WTC11 (cell line): ENCODE results near the gene TAOK2. TPM values are rescaled to one million over a fixed set of nuclear protein-coding genes. Genes with fewer than 3 reads are reported as not detected.
"Not testable (repeated sequence)": the region's sequence is repeated elsewhere in the genome, so short reads cannot be mapped to it uniquely, and the experiment has no call there.

Experiments used
- ATAC-seq: fragments of 200-7000 bp; cut with Tn5 transposase; 2 replicates; pipeline ENCODE4 v1.10.0; 2021; ENCODE audit warnings: mild to moderate bottlenecking, moderate library complexity
- CTCF ChIA-PET: fragments of 300-600 bp; sonication (Branson Sonifier 250); formaldehyde crosslinking; loops from one replicate; lab custom pipeline; 2021; ENCODE audit warnings: antibody characterized with exemption; lab: Charles Lee
- POLR2A ChIA-PET: fragments of 350-600 bp; sonication (Branson Sonifier 250); formaldehyde crosslinking; loops from one replicate; lab custom pipeline; 2021; ENCODE audit warnings: antibody characterized with exemption; lab: Charles Lee
- DNase-seq: peaks from one replicate; pipeline ENCODE4 v3.0.0; 2021; ENCODE audit warnings: low spot score
- H3K27ac Mint-ChIP-seq: 2 replicates; pipeline ENCODE4 v1.8.0; 2021; ENCODE audit warnings: mixed read lengths
- H3K27me3 Mint-ChIP-seq: 2 replicates; pipeline ENCODE4 v1.8.0; 2021; ENCODE audit warnings: low read depth, mild to moderate bottlenecking, moderate library complexity, mixed read lengths
- H3K36me3 Mint-ChIP-seq: 2 replicates; pipeline ENCODE4 v1.8.0; 2021; ENCODE audit warnings: mixed read lengths
- H3K4me1 Mint-ChIP-seq: 2 replicates; pipeline ENCODE4 v1.8.0; 2022; ENCODE audit warnings: mixed read lengths
- H3K4me3 Mint-ChIP-seq: 2 replicates; pipeline ENCODE4 v1.8.0; 2021; ENCODE audit warnings: mild to moderate bottlenecking, moderate library complexity, mixed read lengths
- H3K9me3 Mint-ChIP-seq: 2 replicates; pipeline ENCODE4 v1.8.0; 2021; ENCODE audit warnings: mixed read lengths
- AR ChIP-seq: fragments of 250-450 bp; sonication (Bioruptor Pico); IDR thresholded peaks from 2 replicates; pipeline ENCODE4 v1.9.0; 2021; ENCODE audit warnings: mild to moderate bottlenecking
- ATF2 ChIP-seq: sonication (generic); formaldehyde crosslinking; IDR thresholded peaks from 2 replicates; pipeline ENCODE4 v1.8.1; 2022; ENCODE audit warnings: low read depth, missing genetic modification reagents, borderline replicate concordance
- CREB1 ChIP-seq: sonication (generic); formaldehyde crosslinking; IDR thresholded peaks from 2 replicates; pipeline ENCODE4 v1.8.0; 2023; ENCODE audit warnings: mild to moderate bottlenecking, missing genetic modification reagents
- E2F5 ChIP-seq: sonication (generic); formaldehyde crosslinking; IDR thresholded peaks from 2 replicates; pipeline ENCODE4 v1.8.1; 2022; ENCODE audit warnings: mild to moderate bottlenecking, moderate library complexity, missing genetic modification reagents
- GABPB1 ChIP-seq: sonication (generic); formaldehyde crosslinking; IDR thresholded peaks from 2 replicates; pipeline ENCODE4 v1.8.1; 2023; ENCODE audit warnings: mild to moderate bottlenecking, missing genetic modification reagents
- IRF2 ChIP-seq: sonication (generic); formaldehyde crosslinking; IDR thresholded peaks from 2 replicates; pipeline ENCODE4 v1.8.0; 2022; ENCODE audit warnings: low read depth, missing genetic modification reagents, borderline replicate concordance
- KAT7 ChIP-seq: sonication (generic); formaldehyde crosslinking; IDR thresholded peaks from 2 replicates; pipeline ENCODE4 v1.8.1; 2023; ENCODE audit warnings: missing genetic modification reagents, mild to moderate bottlenecking, borderline replicate concordance
- MAX ChIP-seq: sonication (generic); formaldehyde crosslinking; IDR thresholded peaks from 2 replicates; pipeline ENCODE4 v1.8.0; 2022; ENCODE audit warnings: mild to moderate bottlenecking, missing genetic modification reagents
- PRRX2 ChIP-seq: fragments of 250-450 bp; sonication (Bioruptor Pico); IDR thresholded peaks from 2 replicates; pipeline ENCODE4 v1.8.0; 2021; ENCODE audit warnings: mild to moderate bottlenecking
- SMAD4 ChIP-seq: sonication (generic); formaldehyde crosslinking; IDR thresholded peaks from 2 replicates; pipeline ENCODE4 v1.8.0; 2022; ENCODE audit warnings: mild to moderate bottlenecking, missing genetic modification reagents
- STAT6 ChIP-seq: sonication (generic); formaldehyde crosslinking; conservative IDR thresholded peaks from 2 replicates; pipeline ENCODE4 v1.8.1; 2023; ENCODE audit warnings: mild to moderate bottlenecking, low read depth, missing genetic modification reagents, moderate library complexity
- ZNF317 ChIP-seq: sonication (generic); formaldehyde crosslinking; IDR thresholded peaks from 2 replicates; pipeline ENCODE4 v1.8.1; 2023; ENCODE audit warnings: low read depth, mild to moderate bottlenecking, moderate library complexity, missing genetic modification reagents, borderline replicate concordance
- ZNF423 ChIP-seq: fragments of 250-450 bp; sonication (Bioruptor Pico); IDR thresholded peaks from 2 replicates; pipeline ENCODE4 v2.1.2; 2022; ENCODE audit warnings: mild to moderate bottlenecking, moderate library complexity
- total RNA-seq: library from RNA; stranded (reverse); gene quantifications from 3 replicates; pipeline ENCODE4 v1.2.3, GENCODE V29; 2021

The TAOK2 gene
- total RNA-seq, 1 experiment from 2014 or later: 42.4 TPM

GRCh38 chr16:30012598-30012997, 38.9 kb downstream of the TAOK2 start:
- H3K4me1 Mint-ChIP-seq: peaks cover 17% of the 10 kb centered on the region
- H3K27ac Mint-ChIP-seq, H3K36me3 Mint-ChIP-seq, DNase-seq, ATAC-seq, H3K9me3 Mint-ChIP-seq, H3K4me3 Mint-ChIP-seq: not testable (repeated sequence)
- CTCF ChIA-PET: interaction anchor here (0.6 to 1.8 kb wide), 3 partner anchors 19 to 118 kb away, joined by 3 to 8 read pairs (median 5); partner anchors contain the start of gene TAOK2
- POLR2A ChIA-PET: interaction anchor here (0.6 kb wide), 1 partner anchor 324 kb away, joined by 3 read pairs; no protein-coding TSS in a partner anchor
- H3K27me3 Mint-ChIP-seq: peaks cover 26% of the 10 kb centered on the region

- ATAC-seq, H3K36me3 Mint-ChIP-seq, H3K27ac Mint-ChIP-seq, DNase-seq, POLR2A ChIA-PET, H3K4me1 Mint-ChIP-seq, H3K4me3 Mint-ChIP-seq, H3K9me3 Mint-ChIP-seq: not testable (repeated sequence)
- H3K27me3 Mint-ChIP-seq: peaks cover 17% of the 10 kb centered on the region
- CTCF ChIA-PET: interaction anchor here (0.9 to 4.3 kb wide), 3 partner anchors 17 to 167 kb away, joined by 3 to 13 read pairs (median 3); no protein-coding TSS in a partner anchor
Observed at GRCh38 chr16:30015450-30015849, 41.8 kb downstream of the TAOK2 start.

GRCh38 chr16:30016555-30017276, 43.0 kb downstream of the TAOK2 start:
- H3K36me3 Mint-ChIP-seq: peaks cover 4% of the 10 kb centered on the region; the same call in 1 of the 2 replicates
- CTCF ChIA-PET: interaction anchor here (4.3 kb wide), 1 partner anchor 15 kb away, joined by 13 read pairs; no protein-coding TSS in a partner anchor

GRCh38 chr16:30017277-30017656, 43.6 kb downstream of the TAOK2 start:
- DNase-seq: no peak
- Mint-ChIP-seq H3K27me3 (peaks cover 7% of the 10 kb centered on the region), H3K9me3 (peaks cover 4% of the 10 kb centered on the region; the same call in 1 of the 2 replicates), H3K4me3 (no peak overlapping the region), H3K27ac (no peak overlapping the region), H3K36me3 (peaks cover 4% of the 10 kb centered on the region; the same call in 1 of the 2 replicates), H3K4me1 (peaks cover 4% of the 10 kb centered on the region)
- POLR2A ChIA-PET: interaction anchor here (1.0 to 1.2 kb wide), 2 partner anchors 9 to 15 kb away, joined by 5 read pairs; no protein-coding TSS in a partner anchor
- no peak for ATAC-seq
- CTCF ChIA-PET: interaction anchor here (1.2 to 4.3 kb wide), 2 partner anchors 11 to 15 kb away, joined by 3 to 13 read pairs; no protein-coding TSS in a partner anchor
- TF ChIP-seq STAT6 (CRISPR knock-in tag): no peak
- no peak for TF ChIP-seq SMAD4 (CRISPR knock-in tag)
- no peak for TF ChIP-seq CREB1
- TF ChIP-seq KAT7: no peak
- TF ChIP-seq GABPB1 (CRISPR knock-in tag): no peak
- no peak for TF ChIP-seq ZNF423 (CRISPR knock-in tag)
- TF ChIP-seq MAX: no peak
- no peak for TF ChIP-seq ATF2 (CRISPR knock-in tag)
- TF ChIP-seq ZNF317 (CRISPR knock-in tag): no peak
- TF ChIP-seq PRRX2 (CRISPR knock-in tag): no peak
- TF ChIP-seq IRF2: no peak

More at GRCh38 chr16:30016555-30017276, 43.0 kb downstream of the TAOK2 start:
- no peak for ATAC-seq
- POLR2A ChIA-PET: interaction anchor here (1.0 to 1.2 kb wide), 2 partner anchors 8 to 15 kb away, joined by 5 read pairs; no protein-coding TSS in a partner anchor
- Mint-ChIP-seq H3K4me1 (peaks cover 9% of the 10 kb centered on the region), H3K27ac (peak overlapping the region; percentile 60; the same call in 1 of the 2 replicates), H3K9me3 (peaks cover 4% of the 10 kb centered on the region; the same call in 1 of the 2 replicates), H3K4me3 (no peak overlapping the region), H3K27me3 (peaks cover 12% of the 10 kb centered on the region)
- no peak for DNase-seq
- TF ChIP-seq GABPB1 (CRISPR knock-in tag) (0 out of 2 replicates have a peak, but pooled peaks have one; percentile 43), E2F5 (CRISPR knock-in tag) (no peak), AR (CRISPR knock-in tag) (no peak)
